Fibroblast of skin of scalp (primary cell): Measurements from ENCODE around the gene CSNK1G1.
"Not testable (repeated sequence)": the region's sequence is repeated elsewhere in the genome, so short reads cannot be mapped to it uniquely, and the experiment has no call there.

ENCODE experiments used
- DNase-seq: peaks from one replicate; pipeline ENCODE4 v3.0.0-alpha.2; 2013

Gene CSNK1G1

DNA sequence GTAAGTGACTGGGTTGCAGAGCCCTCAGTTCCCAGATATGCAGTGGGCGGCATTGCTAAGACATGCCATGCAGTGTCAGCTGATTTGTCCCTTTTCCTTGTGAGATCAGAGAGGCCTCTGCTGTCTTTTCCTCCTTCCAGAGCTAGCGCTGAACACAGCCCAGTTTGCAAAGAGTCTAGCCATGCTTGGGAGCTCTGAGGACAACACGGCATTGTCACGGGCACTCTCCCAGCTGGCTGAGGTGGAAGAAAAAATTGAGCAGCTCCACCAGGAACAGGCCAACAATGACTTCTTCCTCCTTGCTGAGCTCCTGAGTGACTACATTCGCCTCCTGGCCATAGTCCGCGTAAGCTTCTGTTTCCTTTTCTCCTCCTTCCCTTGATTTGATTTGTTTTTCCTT, 224.4 kb downstream of the CSNK1G1 start:
- no peak for DNase-seq

- no peak for DNase-seq
Observed at GRCh38 chr15:64130159-64130558, 225.8 kb downstream of the CSNK1G1 start.

- no peak for DNase-seq
Observed at GRCh38 chr15:64127521-64128270, 228.3 kb downstream of the CSNK1G1 start.

GRCh38 chr15:64125978-64126377, 230.0 kb downstream of the CSNK1G1 start:
- no peak for DNase-seq

DNA sequence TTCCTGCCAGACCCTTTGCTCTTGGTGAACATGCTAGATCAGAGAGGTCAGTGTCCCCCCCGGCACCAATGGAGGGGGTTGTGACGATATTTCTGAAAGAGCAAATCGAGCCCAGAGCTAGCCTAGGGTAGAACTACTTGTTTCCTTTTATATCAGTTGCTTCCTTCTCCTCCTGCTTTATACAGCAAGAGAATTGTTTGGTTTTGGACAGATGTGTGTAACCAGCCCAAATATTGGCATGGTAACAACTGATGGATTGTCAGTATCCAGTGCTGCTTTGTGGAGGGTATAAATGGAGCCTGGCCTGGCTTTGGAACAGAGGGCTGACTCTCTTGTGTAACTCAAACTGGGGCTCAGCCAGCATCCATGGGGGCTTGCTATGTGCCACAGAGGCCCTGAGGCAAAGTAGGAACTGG, 233.0 kb downstream of the CSNK1G1 start:
- DNase-seq = no peak

GRCh38 chr15:64122444-64122843, 233.5 kb downstream of the CSNK1G1 start:
- DNase-seq = no peak

- DNase-seq = no peak
Observed at GRCh38 chr15:64121614-64122013, 234.4 kb downstream of the CSNK1G1 start.

- not testable (repeated sequence) for DNase-seq
Observed at GRCh38 chr15:64120322-64120721, 235.7 kb downstream of the CSNK1G1 start.

GRCh38 chr15:64117759-64118487, 238.1 kb downstream of the CSNK1G1 start:
- no peak for DNase-seq
